Measurements from ENCODE around the gene KIF26B.

- TF ChIP-seq CTCF (IDR thresholded peaks at IDR 0.05; ENCODE audit: low read length) (no peak), EZH2 (optimal IDR thresholded peaks at IDR 0.05; ENCODE audit: low read depth, low read length) (no peak), EZH2phosphoT487 (IDR thresholded peaks at IDR 0.05; ENCODE audit: low read length) (no peak)
Observed at GRCh38 chr1:245572709-245573108, 417.9 kb downstream of the KIF26B start.

Measured in MM.1S (cell line).